H9 (cell line): ENCODE results near the gene HEXA. TPM values are rescaled to one million over a fixed set of nuclear protein-coding genes. Genes with fewer than 3 reads are reported as not detected.

Experiments
- DNase-seq: peaks from one replicate; pipeline ENCODE4 v3.0.0-alpha.2; 2017
- H2AFZ ChIP-seq: one replicate; pipeline ENCODE4 v1.6.1; 2013; ENCODE audit warnings: mild to moderate bottlenecking, low read length, control low read depth, moderate library complexity
- H2AK5ac ChIP-seq: 2 replicates; pipeline ENCODE4 v1.6.1; 2013; ENCODE audit warnings: low read length, control low read depth, mixed read lengths; ENCODE audit not compliant: insufficient read length
- H2BK120ac ChIP-seq: one replicate; pipeline ENCODE4 v1.6.1; 2013; ENCODE audit warnings: low read depth, mild to moderate bottlenecking, low read length, control low read depth, inconsistent platforms; ENCODE audit not compliant: poor library complexity, severe bottlenecking
- H2BK12ac ChIP-seq: 2 replicates; pipeline ENCODE4 v1.6.1; 2013; ENCODE audit warnings: low read length, control low read depth, mixed read lengths, low read depth; ENCODE audit not compliant: insufficient read length
- H2BK15ac ChIP-seq: 2 replicates; pipeline ENCODE4 v1.6.1; 2013; ENCODE audit warnings: low read depth, low read length, control low read depth
- H2BK20ac ChIP-seq: one replicate; pipeline ENCODE4 v1.6.1; 2013; ENCODE audit warnings: low read depth, mild to moderate bottlenecking, low read length, control low read depth, inconsistent platforms; ENCODE audit not compliant: poor library complexity, severe bottlenecking
- H2BK5ac ChIP-seq: 2 replicates; pipeline ENCODE4 v1.6.1; 2013; ENCODE audit warnings: low read length, control low read depth, mixed read lengths; ENCODE audit not compliant: insufficient read length
- H3K14ac ChIP-seq: 2 replicates; pipeline ENCODE4 v1.6.1; 2013; ENCODE audit warnings: low read length, control low read depth; ENCODE audit not compliant: insufficient read depth
- H3K18ac ChIP-seq: 2 replicates; pipeline ENCODE4 v1.6.1; 2013; ENCODE audit warnings: low read depth, mild to moderate bottlenecking, mixed read lengths, low read length, control low read depth; ENCODE audit not compliant: insufficient read length
- H3K23ac ChIP-seq: 2 replicates; pipeline ENCODE4 v1.6.1; 2013; ENCODE audit warnings: low read length, control low read depth, mixed read lengths, low read depth; ENCODE audit not compliant: insufficient read length
- H3K23me2 ChIP-seq: 2 replicates; pipeline ENCODE4 v1.6.1; 2013; ENCODE audit warnings: low read depth, mild to moderate bottlenecking, mixed read lengths, low read length, control low read depth; ENCODE audit not compliant: insufficient read length, poor library complexity, severe bottlenecking
- H3K27ac ChIP-seq: 2 replicates; pipeline ENCODE4 v1.5.1; 2013; ENCODE audit warnings: low read length, control low read depth, mixed read lengths, low read depth; ENCODE audit not compliant: insufficient read length
- H3K27me3 ChIP-seq: 2 replicates; pipeline ENCODE4 v1.6.1; 2013; ENCODE audit warnings: low read length, control low read depth, inconsistent platforms; ENCODE audit not compliant: insufficient read depth
- H3K4ac ChIP-seq: 2 replicates; pipeline ENCODE4 v1.6.1; 2013; ENCODE audit warnings: low read depth, mild to moderate bottlenecking, control low read depth, inconsistent platforms, low read length, moderate library complexity
- H3K4me1 ChIP-seq: 2 replicates; pipeline ENCODE4 v1.6.1; 2013; ENCODE audit warnings: low read length, control low read depth, inconsistent platforms; ENCODE audit not compliant: insufficient read depth
- H3K4me2 ChIP-seq: 2 replicates; pipeline ENCODE4 v1.6.1; 2013; ENCODE audit warnings: low read length, control low read depth, mixed read lengths; ENCODE audit not compliant: insufficient read length, insufficient read depth
- H3K56ac ChIP-seq: 2 replicates; pipeline ENCODE4 v1.6.1; 2013; ENCODE audit warnings: low read depth, mild to moderate bottlenecking, mixed read lengths, low read length, control low read depth; ENCODE audit not compliant: insufficient read length
- H3K79me1 ChIP-seq: 2 replicates; pipeline ENCODE4 v1.6.1; 2013; ENCODE audit warnings: low read depth, mild to moderate bottlenecking, moderate library complexity, low read length, control low read depth, inconsistent platforms; ENCODE audit not compliant: insufficient read depth, poor library complexity, severe bottlenecking
- H3K79me2 ChIP-seq: 2 replicates; pipeline ENCODE4 v1.6.1; 2013; ENCODE audit warnings: low read length, control low read depth, inconsistent platforms; ENCODE audit not compliant: insufficient read depth
- H3K9ac ChIP-seq: 2 replicates; pipeline ENCODE4 v1.6.1; 2013; ENCODE audit warnings: low read length, control low read depth, mixed read lengths; ENCODE audit not compliant: insufficient read length; ENCODE audit errors: extremely low read depth
- H3K9me3 ChIP-seq: one replicate; pipeline ENCODE4 v1.6.1; 2013; ENCODE audit warnings: low read depth, low read length, inconsistent platforms; ENCODE audit not compliant: control insufficient read depth
- H3T11ph ChIP-seq: one replicate; pipeline ENCODE4 v1.6.1; 2013; ENCODE audit warnings: mild to moderate bottlenecking, low read length, control low read depth, inconsistent platforms
- H4K20me1 ChIP-seq: one replicate; pipeline ENCODE4 v1.6.1; 2013; ENCODE audit not compliant: control insufficient read depth, insufficient read length, insufficient read depth
- H4K5ac ChIP-seq: 2 replicates; pipeline ENCODE4 v1.6.1; 2013; ENCODE audit warnings: low read depth, mild to moderate bottlenecking, mixed read lengths, low read length, control low read depth; ENCODE audit not compliant: insufficient read length
- H4K8ac ChIP-seq: replicated peaks from 2 replicates; pipeline ENCODE4 v1.6.1; 2013; ENCODE audit warnings: low read length, control low read depth, mixed read lengths, low read depth; ENCODE audit not compliant: insufficient read length
- H4K91ac ChIP-seq: 2 replicates; pipeline ENCODE4 v1.6.1; 2013; ENCODE audit warnings: low read depth, mild to moderate bottlenecking, moderate library complexity, mixed read lengths, low read length, control low read depth; ENCODE audit not compliant: insufficient read length
- H3K27ac Mint-ChIP-seq, 3 experiments: 2 replicates in 2 of 3; 3 replicates in 1 of 3; pipeline ENCODE4 v1.8.0; 2020 to 2021; ENCODE audit warnings: mixed read lengths in 3 of 3, mild to moderate bottlenecking in 1 of 3, moderate library complexity in 1 of 3
- H3K27me3 Mint-ChIP-seq: 2 replicates; pipeline ENCODE4 v1.8.0; 2021; ENCODE audit warnings: low read depth, mild to moderate bottlenecking, moderate library complexity, mixed read lengths
- H3K36me3 Mint-ChIP-seq, 3 experiments: 2 replicates in 2 of 3; 3 replicates in 1 of 3; pipeline ENCODE4 v1.8.0; 2020 to 2021; ENCODE audit warnings: low read depth in 3 of 3, mixed read lengths in 3 of 3; ENCODE audit not compliant: insufficient read depth in 1 of 3
- H3K4me1 Mint-ChIP-seq, 2 experiments: 2 replicates each; pipeline ENCODE4 v1.8.0; 2020; ENCODE audit warnings: mixed read lengths in 2 of 2
- H3K4me3 Mint-ChIP-seq, 2 experiments: 2 replicates in 1 of 2; 3 replicates in 1 of 2; pipeline ENCODE4 v1.8.0; 2020 to 2021; ENCODE audit warnings: mild to moderate bottlenecking in 2 of 2, mixed read lengths in 2 of 2, moderate library complexity in 1 of 2
- H3K9me3 Mint-ChIP-seq, 2 experiments: 2 replicates in 1 of 2; 3 replicates in 1 of 2; pipeline ENCODE4 v1.8.0; 2020; ENCODE audit warnings: mild to moderate bottlenecking in 2 of 2, mixed read lengths in 2 of 2, moderate library complexity in 1 of 2
- WGBS: extraction: QIAGEN DNeasy Blood & Tissue Kit; methylation state at CpG from one replicate; pipeline ENCODE4 v1.1.7; 2013; ENCODE audit warnings: missing lambda C conversion rate, low lambda C conversion rate, mixed read lengths; ENCODE audit not compliant: insufficient read length; ENCODE audit errors: extremely low coverage; 5-methylcytosine and 5-hydroxymethylcytosine counted together
- total RNA-seq: library from RNA; stranded (reverse); gene quantifications from 2 replicates; pipeline ENCODE4 v1.2.1, GENCODE V29; 2021
- TF ChIP-seq, protein P1 (sequence below): fragments of 200-600 bp; sonication (generic); conservative IDR thresholded peaks from 3 replicates; pipeline ENCODE4 v1.8.0; 2021; ENCODE audit warnings: antibody characterized with exemption, mild to moderate bottlenecking

HEXA gene
- total RNA-seq, 1 experiment from 2014 or later, result 54.7 TPM

DNA sequence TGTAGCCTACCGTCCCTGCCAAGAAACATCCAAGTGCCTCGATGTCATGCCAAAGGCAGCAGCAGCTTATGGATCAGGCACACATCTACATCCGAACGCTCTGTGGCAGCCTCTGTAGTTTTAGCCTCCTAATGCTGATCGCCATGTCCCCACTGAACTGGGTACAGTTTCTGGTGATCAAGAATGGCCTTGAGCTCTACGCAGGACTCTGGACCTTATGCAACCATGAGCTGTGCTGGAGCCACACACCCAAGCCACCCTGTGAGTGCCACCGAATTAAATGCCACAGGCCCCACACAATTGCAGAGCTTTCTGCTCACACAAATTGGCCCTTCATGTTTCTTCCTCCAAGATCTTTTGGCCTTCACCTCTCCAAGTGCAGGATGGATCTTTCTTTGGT lies 22.8 kb upstream of the HEXA start:
- H3K9me3 Mint-ChIP-seq, result peaks cover 10 to 22% of the 10 kb centered on the region in 2 experiments
- no peaks in the 10 kb centered on the region for H3K27me3 ChIP-seq
- 0 out of 7 replicates have a peak, but pooled peaks cover 0 to 4% (median 0%) of the 10 kb centered on the region in 3 experiments for H3K36me3 Mint-ChIP-seq

More for the DNA sequence above, 22.8 kb upstream of the HEXA start:
- TF ChIP-seq, protein P1, sequence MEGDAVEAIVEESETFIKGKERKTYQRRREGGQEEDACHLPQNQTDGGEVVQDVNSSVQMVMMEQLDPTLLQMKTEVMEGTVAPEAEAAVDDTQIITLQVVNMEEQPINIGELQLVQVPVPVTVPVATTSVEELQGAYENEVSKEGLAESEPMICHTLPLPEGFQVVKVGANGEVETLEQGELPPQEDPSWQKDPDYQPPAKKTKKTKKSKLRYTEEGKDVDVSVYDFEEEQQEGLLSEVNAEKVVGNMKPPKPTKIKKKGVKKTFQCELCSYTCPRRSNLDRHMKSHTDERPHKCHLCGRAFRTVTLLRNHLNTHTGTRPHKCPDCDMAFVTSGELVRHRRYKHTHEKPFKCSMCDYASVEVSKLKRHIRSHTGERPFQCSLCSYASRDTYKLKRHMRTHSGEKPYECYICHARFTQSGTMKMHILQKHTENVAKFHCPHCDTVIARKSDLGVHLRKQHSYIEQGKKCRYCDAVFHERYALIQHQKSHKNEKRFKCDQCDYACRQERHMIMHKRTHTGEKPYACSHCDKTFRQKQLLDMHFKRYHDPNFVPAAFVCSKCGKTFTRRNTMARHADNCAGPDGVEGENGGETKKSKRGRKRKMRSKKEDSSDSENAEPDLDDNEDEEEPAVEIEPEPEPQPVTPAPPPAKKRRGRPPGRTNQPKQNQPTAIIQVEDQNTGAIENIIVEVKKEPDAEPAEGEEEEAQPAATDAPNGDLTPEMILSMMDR, result no peak
- no peak overlapping the region for H3K4me3 Mint-ChIP-seq
- no peak overlapping the region for H2BK5ac ChIP-seq
- no peaks in the 10 kb centered on the region for H3K23me2 ChIP-seq
- no peak overlapping the region for H4K91ac ChIP-seq
- H3K23ac ChIP-seq, result no peak overlapping the region
- no peak overlapping the region for H3K9ac ChIP-seq
- no peak overlapping the region for H2AFZ ChIP-seq
- H3K56ac ChIP-seq, result no peak overlapping the region
- H2BK15ac ChIP-seq, result no peak overlapping the region; the same call in 1 of the 2 replicates
- H2BK120ac ChIP-seq, result no peak overlapping the region
- no peak overlapping the region for H3K14ac ChIP-seq
- no peaks in the 10 kb centered on the region for H3K9me3 ChIP-seq
- H3K4ac ChIP-seq, result no peak overlapping the region
- H3T11ph ChIP-seq, result no peak overlapping the region
- no peaks in the 10 kb centered on the region for H4K20me1 ChIP-seq
- no peak overlapping the region for H2AK5ac ChIP-seq
- H3K4me2 ChIP-seq, result no peak overlapping the region
- no peaks in the 10 kb centered on the region for H3K4me1 ChIP-seq
- no peak overlapping the region for H4K5ac ChIP-seq
- no peak overlapping the region for H3K27ac Mint-ChIP-seq
- H4K8ac ChIP-seq, result no peak overlapping the region
- no CpG with 5 or more reads among the region's 7 CpGs for WGBS
- DNase-seq, result no peak
- no peak overlapping the region for H2BK20ac ChIP-seq
- peaks cover 44% of the 10 kb centered on the region for H3K27me3 Mint-ChIP-seq
- H3K27ac ChIP-seq, result no peak overlapping the region
- H2BK12ac ChIP-seq, result no peak overlapping the region
- no peaks in the 10 kb centered on the region for H3K4me1 Mint-ChIP-seq
- H3K79me1 ChIP-seq, result no peaks in the 10 kb centered on the region
- no peaks in the 10 kb centered on the region for H3K79me2 ChIP-seq
- H3K18ac ChIP-seq, result no peak overlapping the region
